Kidney (tissue), 14 donors: Measurements from ENCODE around the gene ITPR2. TPM values are rescaled to one million over a fixed set of nuclear protein-coding genes. Genes with fewer than 3 reads are reported as not detected.

Experiments
- DNase-seq, 5 donors: peaks; one replicate each; pipeline ENCODE4 v3.0.0-alpha.2; 2013 to 2020
- FAIRE-seq: peaks from 2 replicates; lab custom pipeline; 2012; peaks lifted over from hg19 to GRCh38; lab: Jason Lieb, UNC
- H3K27ac ChIP-seq, 2 donors: one replicate each; pipeline ENCODE4 v1.7.0; 2013; ENCODE audit warnings: low read depth in 2 of 2, low read length in 2 of 2, inconsistent platforms in 1 of 2
- H3K27me3 ChIP-seq: one replicate; pipeline ENCODE4 v1.7.1; 2013; ENCODE audit warnings: low read length, inconsistent platforms; ENCODE audit not compliant: control insufficient read depth, insufficient read depth
- H3K36me3 ChIP-seq, 3 donors: one replicate each; pipeline versions ENCODE4 v1.7.0 to v1.7.1; 2013; ENCODE audit warnings: low read length in 3 of 3, control low read depth in 1 of 3, inconsistent platforms in 1 of 3; ENCODE audit not compliant: insufficient read depth in 3 of 3, control insufficient read depth in 2 of 3
- H3K4me1 ChIP-seq, 3 donors: one replicate each; pipeline versions ENCODE4 v1.7.0 to v1.7.1; 2013; ENCODE audit warnings: low read length in 3 of 3, inconsistent platforms in 1 of 3, low read depth in 1 of 3; ENCODE audit not compliant: control insufficient read depth in 2 of 3, insufficient read depth in 2 of 3
- H3K4me3 ChIP-seq, 3 donors: one replicate each; pipeline versions ENCODE4 v1.7.0 to v1.8.1; 2013; ENCODE audit warnings: low read length in 3 of 3, control low read depth in 1 of 3, inconsistent platforms in 1 of 3
- H3K9ac ChIP-seq, 3 donors: one replicate each; pipeline versions ENCODE4 v1.7.0 to v1.7.1; 2013; ENCODE audit warnings: low read length in 3 of 3, control low read depth in 1 of 3, inconsistent platforms in 1 of 3
- H3K9me3 ChIP-seq, 3 donors: one replicate each; pipeline versions ENCODE4 v1.7.0 to v1.7.1; 2013; ENCODE audit warnings: low read length in 3 of 3, control low read depth in 1 of 3, inconsistent platforms in 1 of 3; ENCODE audit not compliant: control insufficient read depth in 2 of 3, insufficient read depth in 1 of 3
- intact Hi-C: fragments of 100-400 bp; cut with DNase I; formaldehyde crosslinking; loops from one replicate; pipeline ENCODE4 v1.11.1; 2022
- polyA plus RNA-seq: library from polyadenylated mRNA; stranded (reverse); fragments of 350-450 nt; fragmentation: Illumina TruSeq; extraction: RNeasy Lipid Tissue Mini Kit (QIAGEN cat#74804); gene quantifications from one replicate; pipeline ENCODE4 v1.2.3, GENCODE V29; 2014; ENCODE audit warnings: low read depth, low replicate concordance; ENCODE audit not compliant: insufficient read depth
- total RNA-seq: library from RNA; stranded (reverse); fragmentation: NEBNext Ultra II Directional; extraction: Animal tissue kit (Norgen Biotek cat#: 25700); gene quantifications from one replicate; pipeline ENCODE4 v1.2.1, GENCODE V29; 2021
- TF ChIP-seq, protein P1 (sequence below): IDR thresholded peaks from 3 replicates; pipeline ENCODE4 v1.5.1; 2012; ENCODE audit warnings: mild to moderate bottlenecking, moderate library complexity, borderline replicate concordance; ENCODE audit not compliant: insufficient read depth; ENCODE audit errors: extremely low read depth
- donor health status: control.
- donor health status: control.
- donor health status: control.
- donor health status: control.
- donor health status: control.
- donor health status: DM: yes; HTN: yes; CAD: no.
- donor health status: Normal renal cell carcinoma (clear cell type).

The ITPR2 gene
- total and polyA plus RNA-seq, 2 donors from 2014 or later: 5.7 to 56.9 TPM

- no peak overlapping the region for H3K9ac ChIP-seq
- intact Hi-C loops: no loop called here
- H3K27ac ChIP-seq: no peak overlapping the region
- FAIRE-seq: peak; percentile 11
- H3K4me1 ChIP-seq: no peaks in the 10 kb centered on the region
- H3K9me3 ChIP-seq: no peaks in the 10 kb centered on the region
- TF ChIP-seq, protein P1, sequence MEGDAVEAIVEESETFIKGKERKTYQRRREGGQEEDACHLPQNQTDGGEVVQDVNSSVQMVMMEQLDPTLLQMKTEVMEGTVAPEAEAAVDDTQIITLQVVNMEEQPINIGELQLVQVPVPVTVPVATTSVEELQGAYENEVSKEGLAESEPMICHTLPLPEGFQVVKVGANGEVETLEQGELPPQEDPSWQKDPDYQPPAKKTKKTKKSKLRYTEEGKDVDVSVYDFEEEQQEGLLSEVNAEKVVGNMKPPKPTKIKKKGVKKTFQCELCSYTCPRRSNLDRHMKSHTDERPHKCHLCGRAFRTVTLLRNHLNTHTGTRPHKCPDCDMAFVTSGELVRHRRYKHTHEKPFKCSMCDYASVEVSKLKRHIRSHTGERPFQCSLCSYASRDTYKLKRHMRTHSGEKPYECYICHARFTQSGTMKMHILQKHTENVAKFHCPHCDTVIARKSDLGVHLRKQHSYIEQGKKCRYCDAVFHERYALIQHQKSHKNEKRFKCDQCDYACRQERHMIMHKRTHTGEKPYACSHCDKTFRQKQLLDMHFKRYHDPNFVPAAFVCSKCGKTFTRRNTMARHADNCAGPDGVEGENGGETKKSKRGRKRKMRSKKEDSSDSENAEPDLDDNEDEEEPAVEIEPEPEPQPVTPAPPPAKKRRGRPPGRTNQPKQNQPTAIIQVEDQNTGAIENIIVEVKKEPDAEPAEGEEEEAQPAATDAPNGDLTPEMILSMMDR: no peak
- peaks cover 0 to 27% (median 26%) of the 10 kb centered on the region in 3 donors for H3K36me3 ChIP-seq
- DNase-seq: no peak
- no peaks in the 10 kb centered on the region for H3K27me3 ChIP-seq
- no peak overlapping the region for H3K4me3 ChIP-seq
Measured at GRCh38 chr12:26658991-26659390, 174.0 kb downstream of the ITPR2 start.

DNA sequence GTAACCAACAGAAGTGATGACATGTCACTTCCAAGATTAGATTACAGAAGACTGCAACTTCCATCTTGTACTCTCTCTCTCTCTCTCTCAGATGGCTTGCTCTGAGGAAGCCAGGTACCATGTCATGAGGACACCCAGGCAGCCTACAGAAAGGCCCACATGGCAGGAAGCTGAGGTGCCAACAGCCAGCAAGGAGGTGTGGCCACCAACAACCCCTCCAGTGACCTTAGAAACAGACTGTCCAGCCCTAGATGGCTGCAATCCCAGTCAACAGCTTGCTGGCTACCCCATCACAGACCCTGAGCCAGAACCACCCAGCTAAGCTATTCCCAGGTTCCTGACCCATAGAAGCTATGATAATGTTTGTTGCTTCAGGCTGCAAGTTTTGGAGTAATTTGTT lies 178.4 kb downstream of the ITPR2 start:
- H3K4me3 ChIP-seq: no peak overlapping the region
- TF ChIP-seq, protein P1: no peak
- no peak for FAIRE-seq
- intact Hi-C loops: no loop called here
- no peak for DNase-seq
- peaks cover 0 to 27% (median 22%) of the 10 kb centered on the region in 3 donors for H3K36me3 ChIP-seq
- no peaks in the 10 kb centered on the region for H3K4me1 ChIP-seq
- no peaks in the 10 kb centered on the region for H3K9me3 ChIP-seq
- no peak overlapping the region for H3K27ac ChIP-seq
- H3K27me3 ChIP-seq: no peaks in the 10 kb centered on the region
- H3K9ac ChIP-seq: no peak overlapping the region

DNA sequence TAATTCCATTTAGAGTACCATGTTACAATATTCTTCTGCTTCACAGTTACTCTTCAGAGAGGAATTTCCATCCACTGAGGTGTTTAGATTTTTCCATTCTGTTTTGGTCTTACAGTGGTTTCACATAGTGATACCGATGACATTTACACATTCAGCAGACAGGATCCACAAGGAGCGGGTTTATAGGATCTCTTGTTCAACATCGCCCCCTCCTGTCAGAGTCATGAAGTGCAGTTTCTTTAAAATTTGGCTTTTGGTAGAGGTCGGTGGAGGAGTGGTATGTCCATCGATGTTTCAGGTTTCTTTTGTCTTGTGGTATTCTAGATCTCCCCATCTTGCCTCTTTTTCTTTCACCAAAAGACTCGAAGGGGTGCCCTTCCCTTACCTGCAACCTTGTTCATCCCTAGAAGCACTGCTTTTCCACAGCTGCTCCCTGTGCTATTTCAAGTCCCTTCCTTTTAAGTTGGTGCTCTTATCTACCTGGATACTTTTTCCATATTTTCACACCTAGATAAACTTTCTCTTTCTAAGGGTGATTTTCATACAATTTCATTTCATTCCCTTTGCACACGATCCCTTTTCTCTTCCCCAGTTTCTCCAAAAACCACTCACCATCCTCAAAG lies 181.3 kb downstream of the ITPR2 start:
- H3K36me3 ChIP-seq: peaks cover 0 to 18% (median 17%) of the 10 kb centered on the region in 3 donors
- intact Hi-C loops: no loop called here
- TF ChIP-seq, protein P1: peak; percentile 54
- H3K27ac ChIP-seq: no peak overlapping the region
- H3K9me3 ChIP-seq: no peaks in the 10 kb centered on the region
- H3K4me1 ChIP-seq: peaks cover 0 to 6% (median 0%) of the 10 kb centered on the region in 3 donors
- H3K4me3 ChIP-seq: no peak overlapping the region
- H3K9ac ChIP-seq: no peak overlapping the region
- peak in 4 of 5 donors; percentile 56 to 67 (median 66) for DNase-seq
- FAIRE-seq: peak; percentile 23
- H3K27me3 ChIP-seq: no peaks in the 10 kb centered on the region

DNA sequence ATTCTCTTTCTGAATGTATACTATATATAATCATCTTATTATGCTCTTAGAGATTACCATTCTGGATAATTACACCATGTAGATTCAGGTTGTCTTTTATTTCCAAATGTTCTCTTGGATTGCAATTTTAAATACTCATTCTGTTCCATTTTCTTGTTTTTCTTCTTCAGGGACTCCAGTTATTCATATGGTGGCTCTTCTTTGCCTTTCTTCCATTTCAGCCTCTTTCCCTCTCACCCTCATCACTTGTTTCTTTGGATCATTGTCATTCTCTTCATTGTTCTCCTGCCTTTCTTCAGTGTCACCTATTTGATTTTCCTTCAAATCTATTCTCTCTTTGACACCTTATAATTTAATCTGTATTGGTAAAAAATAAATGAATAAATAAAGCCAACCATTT lies 182.0 kb downstream of the ITPR2 start:
- peaks cover 0 to 6% (median 0%) of the 10 kb centered on the region in 3 donors for H3K4me1 ChIP-seq
- TF ChIP-seq, protein P1: no peak
- no peaks in the 10 kb centered on the region for H3K9me3 ChIP-seq
- DNase-seq (no peak), FAIRE-seq (no peak)
- no peak overlapping the region for H3K9ac ChIP-seq
- intact Hi-C loops: no loop called here
- no peak overlapping the region for H3K4me3 ChIP-seq
- peaks cover 0 to 15% (median 11%) of the 10 kb centered on the region in 3 donors for H3K36me3 ChIP-seq
- H3K27me3 ChIP-seq: no peaks in the 10 kb centered on the region
- no peak overlapping the region for H3K27ac ChIP-seq
